GM12873 (cell line): Measurements from ENCODE around the gene JAK1.

Experiments
- TF ChIP-seq, protein P1 (sequence below): IDR thresholded peaks from 2 replicates; pipeline ENCODE4 v1.5.1; 2012; ENCODE audit warnings: low read depth, mild to moderate bottlenecking, moderate library complexity, low read length, control low read depth; ENCODE audit not compliant: insufficient read depth; ENCODE audit errors: missing control alignments

Gene JAK1

DNA sequence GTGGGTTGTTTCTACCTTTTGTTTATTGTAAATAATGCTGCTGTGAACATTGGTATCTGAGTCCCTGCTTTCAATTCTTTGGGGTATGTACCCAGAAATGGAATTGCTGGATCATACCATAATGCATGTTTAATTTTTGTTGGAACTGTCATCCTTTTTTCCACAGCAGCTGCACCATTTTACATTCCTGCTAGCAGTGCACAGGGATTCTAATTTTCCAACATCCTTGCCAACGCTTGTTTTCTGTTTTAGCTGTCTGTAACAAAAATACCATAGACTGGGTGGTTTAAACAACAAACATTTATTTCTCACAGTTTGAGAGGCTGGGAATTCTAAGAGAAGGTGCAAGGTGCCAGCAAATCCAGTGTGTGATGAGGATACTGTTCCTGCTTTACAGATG is 156.3 kb downstream of the JAK1 start:
- TF ChIP-seq, protein P1, sequence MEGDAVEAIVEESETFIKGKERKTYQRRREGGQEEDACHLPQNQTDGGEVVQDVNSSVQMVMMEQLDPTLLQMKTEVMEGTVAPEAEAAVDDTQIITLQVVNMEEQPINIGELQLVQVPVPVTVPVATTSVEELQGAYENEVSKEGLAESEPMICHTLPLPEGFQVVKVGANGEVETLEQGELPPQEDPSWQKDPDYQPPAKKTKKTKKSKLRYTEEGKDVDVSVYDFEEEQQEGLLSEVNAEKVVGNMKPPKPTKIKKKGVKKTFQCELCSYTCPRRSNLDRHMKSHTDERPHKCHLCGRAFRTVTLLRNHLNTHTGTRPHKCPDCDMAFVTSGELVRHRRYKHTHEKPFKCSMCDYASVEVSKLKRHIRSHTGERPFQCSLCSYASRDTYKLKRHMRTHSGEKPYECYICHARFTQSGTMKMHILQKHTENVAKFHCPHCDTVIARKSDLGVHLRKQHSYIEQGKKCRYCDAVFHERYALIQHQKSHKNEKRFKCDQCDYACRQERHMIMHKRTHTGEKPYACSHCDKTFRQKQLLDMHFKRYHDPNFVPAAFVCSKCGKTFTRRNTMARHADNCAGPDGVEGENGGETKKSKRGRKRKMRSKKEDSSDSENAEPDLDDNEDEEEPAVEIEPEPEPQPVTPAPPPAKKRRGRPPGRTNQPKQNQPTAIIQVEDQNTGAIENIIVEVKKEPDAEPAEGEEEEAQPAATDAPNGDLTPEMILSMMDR: no peak

GRCh38 chr1:64809309-64809708 is 157.0 kb downstream of the JAK1 start:
- TF ChIP-seq, protein P1: no peak

DNA sequence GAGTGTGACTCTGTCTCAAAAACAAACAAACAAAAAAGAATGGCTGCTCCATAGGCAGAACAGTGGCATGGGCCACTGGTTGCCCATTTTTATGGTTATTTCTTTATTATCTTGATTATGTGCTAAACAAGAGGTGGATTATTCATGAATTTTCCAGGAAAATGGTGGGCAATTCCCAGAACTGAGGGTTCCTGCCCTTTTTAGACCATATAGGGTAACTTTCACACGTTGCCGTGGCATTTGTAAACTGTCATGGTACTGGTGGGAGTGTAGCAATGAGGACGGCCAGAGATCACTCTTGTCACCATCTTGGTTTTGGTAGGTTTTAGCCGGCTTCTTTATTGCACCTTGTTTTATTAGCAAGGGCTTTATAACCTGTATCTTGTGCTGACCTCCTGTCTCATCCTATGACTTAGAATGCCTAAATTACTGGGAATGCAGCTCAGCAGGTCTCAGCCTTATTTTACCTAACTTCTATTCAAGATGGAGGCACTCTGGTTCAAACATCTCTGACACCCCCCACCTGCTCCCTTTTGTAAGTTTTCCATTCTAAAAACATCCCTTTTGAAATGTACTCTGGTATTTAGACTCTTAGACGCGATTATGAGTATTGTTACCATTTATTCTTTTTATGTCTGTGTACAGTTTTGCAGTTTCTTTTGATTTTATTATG is 164.4 kb downstream of the JAK1 start:
- TF ChIP-seq, protein P1: no peak

DNA sequence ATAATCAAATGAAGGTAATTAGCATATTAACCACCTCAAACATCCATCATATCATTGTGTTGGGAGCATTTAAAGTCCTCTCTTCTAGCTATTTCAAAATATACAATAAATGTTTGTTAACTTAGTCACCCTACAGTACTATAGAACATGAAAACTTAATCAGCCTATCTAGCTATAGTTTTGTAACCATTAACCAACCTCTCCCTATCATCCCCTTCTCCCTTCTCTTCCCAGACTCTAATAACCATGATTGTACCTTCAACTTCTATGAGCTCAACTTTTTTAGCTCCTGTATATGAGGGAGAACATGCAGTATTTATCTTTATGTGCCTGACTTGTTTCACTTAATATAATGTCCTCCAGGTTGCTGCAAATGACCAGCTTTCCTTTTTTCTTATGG is 167.5 kb downstream of the JAK1 start:
- TF ChIP-seq, protein P1: no peak

- TF ChIP-seq, protein P1: no peak
Measured at GRCh38 chr1:64790832-64791487, 175.4 kb downstream of the JAK1 start.
